Measurements from ENCODE around the gene CLIC6. TPM values are rescaled to one million over a fixed set of nuclear protein-coding genes. Genes with fewer than 3 reads are reported as not detected.

The CLIC6 gene
- total RNA-seq, 1 donor from 2014 or later = 1.3 TPM

DNA sequence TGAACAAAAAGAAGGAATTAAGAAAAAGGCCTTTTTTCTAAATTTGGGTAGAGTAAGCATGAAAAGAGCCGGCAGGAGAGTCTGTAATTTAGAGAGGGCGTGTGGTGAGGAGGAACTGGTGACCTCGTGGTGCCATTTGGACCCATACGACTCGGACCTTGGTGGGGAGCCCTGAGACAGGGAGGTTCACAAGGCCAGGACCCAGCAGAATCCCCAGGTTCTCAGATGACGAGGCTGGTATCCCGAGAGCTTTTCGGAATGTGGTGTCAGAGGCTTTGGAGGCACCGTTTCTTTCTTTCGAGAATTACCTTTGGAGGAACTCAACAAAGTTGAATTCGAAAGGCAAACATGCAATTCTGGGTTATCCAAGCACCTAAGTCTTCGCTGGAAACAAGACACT is 34.8 kb downstream of the CLIC6 start:
- H3K4me3 ChIP-seq (ENCODE audit: low read depth, low read length) = no peak overlapping the region
- no peak for TF ChIP-seq CTCF (conservative IDR thresholded peaks at IDR 0.05; ENCODE audit: low read depth, low read length)
- no peak for DNase-seq (ENCODE audit: low read depth)

DNA sequence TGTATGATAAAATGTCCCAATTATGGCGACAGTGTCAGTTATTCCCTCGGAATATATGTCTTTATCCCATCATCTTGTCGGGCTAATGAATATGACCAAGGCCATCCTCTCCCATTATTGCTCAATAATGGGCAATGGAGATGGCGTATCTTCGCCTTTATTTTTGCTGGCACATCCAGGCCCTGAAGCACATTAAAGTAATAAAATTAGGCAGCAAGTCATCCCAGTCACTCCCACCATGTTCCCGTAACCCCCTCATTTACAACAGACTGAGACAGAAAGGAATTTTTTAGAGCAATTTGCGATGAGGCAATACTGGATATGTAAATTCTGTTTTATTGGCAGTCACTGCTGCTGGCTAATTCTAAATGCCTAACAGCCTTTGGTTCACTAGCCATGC is 35.3 kb downstream of the CLIC6 start:
- DNase-seq (ENCODE audit: low read depth) = no peak
- H3K4me3 ChIP-seq (ENCODE audit: low read depth, low read length) = no peak overlapping the region
- TF ChIP-seq CTCF (conservative IDR thresholded peaks at IDR 0.05; ENCODE audit: low read depth, low read length) = no peak

DNA sequence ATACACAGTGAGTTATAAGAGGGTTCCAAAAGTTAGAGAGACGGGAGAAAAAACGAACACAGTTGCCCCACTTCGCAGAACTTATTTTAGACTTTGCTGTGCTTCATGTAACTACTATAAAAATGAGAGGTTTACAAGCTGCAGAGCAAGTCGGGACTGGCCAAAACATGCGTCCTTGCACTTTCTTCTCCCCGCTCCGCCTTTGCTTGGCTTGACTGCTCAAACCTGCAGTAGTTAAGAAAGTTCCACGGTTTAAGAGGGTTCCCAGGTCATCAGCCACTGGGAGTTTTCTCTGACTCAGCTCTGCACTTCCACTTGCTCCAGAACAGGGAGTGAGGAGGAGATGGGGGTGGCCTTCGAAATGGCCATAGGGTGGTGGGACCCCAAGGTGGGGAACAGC is 36.2 kb downstream of the CLIC6 start:
- TF ChIP-seq CTCF (conservative IDR thresholded peaks at IDR 0.05; ENCODE audit: low read depth, low read length) = no peak
- no peak for DNase-seq (ENCODE audit: low read depth)
- H3K4me3 ChIP-seq (ENCODE audit: low read depth, low read length) = no peak overlapping the region

- no peak for TF ChIP-seq CTCF (conservative IDR thresholded peaks at IDR 0.05; ENCODE audit: low read depth, low read length)
Measured at GRCh38 chr21:34706337-34706736, 37.5 kb downstream of the CLIC6 start.

DNA sequence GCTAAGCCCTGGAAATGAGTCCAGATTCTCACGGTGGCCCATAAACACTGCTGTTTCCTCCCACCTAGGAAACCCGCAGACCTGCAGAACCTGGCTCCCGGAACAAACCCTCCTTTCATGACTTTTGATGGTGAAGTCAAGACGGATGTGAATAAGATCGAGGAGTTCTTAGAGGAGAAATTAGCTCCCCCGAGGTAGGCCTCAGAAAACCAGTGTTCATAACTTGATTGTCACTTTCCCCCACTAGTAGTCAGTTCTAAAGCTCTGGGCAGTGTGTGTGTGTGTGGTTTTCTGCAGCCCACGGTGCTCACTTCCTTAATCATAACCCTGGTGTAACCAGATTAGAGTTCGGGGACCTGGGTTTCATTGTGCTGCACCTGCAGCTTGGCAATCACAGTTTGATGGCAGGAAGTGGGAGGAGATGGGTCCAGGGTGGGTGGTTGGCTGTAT is 39.1 kb downstream of the CLIC6 start:
- H3K4me3 ChIP-seq (ENCODE audit: low read depth, low read length) = no peak overlapping the region
- DNase-seq (ENCODE audit: low read depth) = no peak
- TF ChIP-seq CTCF (conservative IDR thresholded peaks at IDR 0.05; ENCODE audit: low read depth, low read length) = no peak

More at GRCh38 chr21:34706337-34706736, 37.5 kb downstream of the CLIC6 start:
- H3K4me3 ChIP-seq (ENCODE audit: low read depth, low read length) = no peak overlapping the region
- no peak for DNase-seq (ENCODE audit: low read depth)

DNA sequence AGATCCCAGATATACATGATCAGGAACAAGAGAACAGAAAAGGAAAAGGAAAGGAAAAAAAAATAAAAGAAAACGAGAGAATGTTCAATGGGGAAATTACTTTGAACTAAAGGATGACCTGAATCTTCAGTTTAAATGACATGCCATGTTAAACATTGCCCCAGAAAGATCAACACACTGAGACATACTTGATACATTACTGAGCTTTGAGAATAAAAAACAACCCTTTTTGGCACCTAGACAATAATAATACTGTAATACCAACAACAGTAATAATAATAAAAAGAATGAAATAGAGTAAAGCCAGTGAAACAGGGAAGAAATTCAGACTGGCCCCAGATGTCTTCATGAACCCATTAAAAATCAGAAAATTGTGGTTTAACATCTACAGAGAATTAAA is 44.8 kb downstream of the CLIC6 start:
- TF ChIP-seq CTCF (conservative IDR thresholded peaks at IDR 0.05; ENCODE audit: low read depth, low read length) = no peak
- no peak for DNase-seq (ENCODE audit: low read depth)
- no peak overlapping the region for H3K4me3 ChIP-seq (ENCODE audit: low read depth, low read length)

DNA sequence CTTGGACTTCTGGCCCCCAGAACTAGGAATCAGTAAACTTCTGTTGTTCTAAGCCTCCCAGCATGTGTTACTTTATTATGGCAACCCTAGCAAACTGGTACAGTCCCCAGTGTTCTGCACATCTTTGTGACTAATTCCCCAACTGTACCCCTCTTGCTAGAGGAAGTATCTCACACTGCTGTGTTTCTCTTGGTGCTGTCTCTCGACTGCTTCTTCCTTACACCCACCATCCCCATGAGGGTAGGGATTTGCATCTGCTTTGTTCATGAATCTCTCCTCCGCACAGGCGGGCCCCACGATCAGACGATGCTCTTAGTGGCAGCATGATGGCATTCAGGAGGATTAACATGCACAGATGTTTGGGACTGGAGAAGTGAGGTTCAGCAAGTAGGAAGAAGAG is 46.7 kb downstream of the CLIC6 start:
- no peak overlapping the region for H3K4me3 ChIP-seq (ENCODE audit: low read depth, low read length)

More for the DNA sequence above, 46.7 kb downstream of the CLIC6 start:
- no peak for TF ChIP-seq CTCF (conservative IDR thresholded peaks at IDR 0.05; ENCODE audit: low read depth, low read length)
- no peak for DNase-seq (ENCODE audit: low read depth)
